NCI-H128 (cell line): ENCODE results near the gene SLC5A10.
"Not testable (repeated sequence)": the region's sequence is repeated elsewhere in the genome, so short reads cannot be mapped to it uniquely, and the experiment has no call there.

Source experiments
- DNase-seq: peaks from one replicate; lab custom pipeline; 2025; ENCODE audit not compliant: unreplicated experiment; lab: John Stamatoyannopoulos, UW

The SLC5A10 gene

GRCh38 chr17:18951941-18952842 lies at the start of gene SLC5A10:
TSS of gene SLC5A10 (plus strand) at chr17:18952165. CDS start at chr17:18952206, 41 bp downstream.
- DNase-seq = no peak

DNA sequence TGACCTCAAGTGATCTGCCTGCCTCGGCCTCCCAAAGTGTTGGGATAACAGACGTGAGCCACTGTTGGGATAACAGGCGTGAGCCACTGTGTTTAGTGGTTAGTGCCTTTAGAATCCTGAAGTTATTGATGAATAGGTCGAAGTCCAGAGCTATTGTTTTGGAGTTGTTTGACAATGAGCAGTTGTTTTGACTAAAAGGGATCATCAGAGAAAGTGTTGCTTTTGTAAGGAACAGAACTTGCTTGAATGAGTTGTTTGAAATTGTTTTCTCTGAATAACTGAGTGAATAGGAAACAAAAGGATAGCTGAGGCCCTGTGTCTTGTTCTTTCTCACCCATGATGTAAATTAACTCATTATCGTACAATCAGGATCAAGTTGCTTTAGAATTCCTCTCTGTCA lies 47.5 kb upstream of the SLC5A10 start:
- DNase-seq = no peak

GRCh38 chr17:18905226-18905625 lies 46.7 kb upstream of the SLC5A10 start:
- no peak for DNase-seq

DNA sequence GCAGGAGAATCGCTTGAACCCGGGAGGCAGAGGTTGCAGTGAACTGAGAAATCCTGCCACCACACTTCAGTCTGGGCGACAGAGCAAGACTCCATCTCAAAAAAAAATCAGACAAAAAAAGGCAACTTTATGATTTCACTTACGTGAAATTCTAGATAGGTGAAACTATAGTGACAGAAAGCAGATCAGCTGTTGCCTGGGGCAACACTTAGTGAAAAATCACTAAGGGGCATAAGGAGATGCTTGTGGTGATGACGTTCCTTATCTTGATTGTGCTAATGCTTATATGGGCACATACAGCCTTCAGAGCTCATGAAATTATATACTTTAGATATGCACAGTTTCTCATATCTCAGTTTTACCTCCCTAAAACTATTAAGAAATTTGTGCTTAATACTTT lies 41.6 kb upstream of the SLC5A10 start:
- DNase-seq = no peak

DNA sequence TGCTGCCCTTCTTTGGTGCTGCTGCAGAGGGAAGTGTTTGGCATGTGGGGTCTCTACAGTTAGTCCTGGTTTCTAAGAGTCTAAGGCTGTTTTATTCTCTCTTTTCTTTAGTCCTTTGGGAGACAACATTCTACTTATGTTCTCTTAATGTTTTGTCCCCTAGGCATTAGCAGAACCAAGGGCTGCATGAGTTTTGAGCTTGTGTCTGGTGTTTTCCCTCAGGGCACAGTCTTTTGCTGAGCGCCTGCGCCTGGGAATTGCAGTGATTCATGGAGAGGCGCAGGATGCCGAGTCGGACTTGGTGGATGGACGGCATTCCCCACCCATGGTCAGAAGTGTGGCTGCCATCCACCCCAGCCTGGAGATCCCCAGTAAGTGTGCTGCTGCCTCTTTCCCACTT lies 41.1 kb upstream of the SLC5A10 start:
- DNase-seq = no peak

DNA sequence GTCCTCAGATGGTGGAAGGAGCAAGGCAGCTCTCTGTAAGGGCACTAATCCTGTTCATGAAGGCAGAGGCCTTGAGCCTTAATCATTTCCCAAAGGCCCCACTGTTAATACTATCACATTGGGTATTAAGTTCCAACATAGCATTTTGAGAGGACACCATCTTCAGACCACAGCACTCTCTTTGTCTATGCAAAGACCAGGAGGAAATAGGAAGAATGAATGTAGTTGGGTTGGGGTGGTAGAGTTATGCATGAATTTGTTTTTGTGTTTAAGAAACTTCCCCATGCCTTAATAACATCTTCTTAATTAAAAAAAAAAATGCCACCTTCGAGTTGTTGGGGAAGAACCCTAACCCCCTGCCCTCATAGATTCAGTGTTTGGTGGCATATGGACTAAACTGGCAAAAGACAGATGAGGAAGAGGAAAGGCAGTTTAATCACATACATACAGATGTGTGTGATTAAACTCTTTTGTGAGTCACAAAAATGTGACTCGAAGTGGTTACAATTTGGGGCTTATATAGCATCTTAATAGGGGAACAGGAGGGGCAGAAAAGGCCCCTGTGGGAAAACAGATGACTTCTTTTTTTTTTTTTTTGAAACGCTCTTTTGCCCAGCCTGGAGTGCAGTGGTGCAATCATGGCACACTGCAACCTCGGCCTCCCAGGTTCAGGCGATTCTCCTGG lies 35.0 kb upstream of the SLC5A10 start:
- DNase-seq = no peak

DNA sequence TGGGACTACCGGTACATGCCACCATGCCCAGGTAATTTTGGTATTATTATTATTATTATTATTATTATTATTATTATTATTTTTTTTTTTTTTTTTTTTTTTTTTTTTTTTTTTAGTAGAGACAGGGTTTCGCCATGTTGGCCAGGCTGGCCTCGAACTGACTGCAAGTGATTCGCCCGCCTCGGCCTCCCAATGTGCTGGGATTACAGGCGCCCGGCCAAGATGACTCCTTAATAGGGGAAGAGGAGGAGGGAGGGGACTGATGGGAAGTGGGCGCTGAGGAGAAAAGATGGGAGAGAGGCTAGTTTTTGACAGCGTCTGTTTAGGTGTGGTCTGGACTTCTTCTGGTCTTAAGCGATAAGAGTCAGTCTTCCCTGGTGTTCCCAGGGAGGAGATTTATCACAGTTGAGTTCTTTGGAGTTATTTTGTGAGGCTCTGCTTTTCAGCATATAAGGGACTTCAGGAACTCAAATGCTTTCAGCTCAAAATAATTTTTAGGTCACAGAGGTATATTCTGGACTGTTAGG lies 34.4 kb upstream of the SLC5A10 start:
- DNase-seq = no peak

GRCh38 chr17:18919963-18920362 lies 32.0 kb upstream of the SLC5A10 start:
- DNase-seq = no peak

GRCh38 chr17:18920911-18921441 lies 31.0 kb upstream of the SLC5A10 start:
- no peak for DNase-seq

DNA sequence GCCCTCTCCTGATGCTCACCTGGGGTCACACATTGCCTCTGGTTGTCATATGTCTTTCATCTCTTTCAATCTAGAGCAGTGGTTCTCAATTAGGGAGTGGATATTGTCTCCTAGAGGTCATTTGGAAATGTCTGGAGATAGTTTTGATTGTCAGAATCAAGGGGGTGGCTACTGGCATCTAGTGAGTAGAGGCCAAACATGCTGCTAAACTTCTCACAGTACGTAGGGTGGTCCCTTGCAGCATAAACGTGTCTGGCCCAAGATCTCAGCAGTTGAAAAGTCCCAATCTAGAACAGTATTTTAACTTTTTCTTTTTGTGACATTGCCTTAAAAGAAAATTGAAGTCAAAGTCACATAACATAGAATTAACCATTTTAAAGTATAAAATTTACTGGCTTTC lies 30.5 kb upstream of the SLC5A10 start:
- DNase-seq = no peak

DNA sequence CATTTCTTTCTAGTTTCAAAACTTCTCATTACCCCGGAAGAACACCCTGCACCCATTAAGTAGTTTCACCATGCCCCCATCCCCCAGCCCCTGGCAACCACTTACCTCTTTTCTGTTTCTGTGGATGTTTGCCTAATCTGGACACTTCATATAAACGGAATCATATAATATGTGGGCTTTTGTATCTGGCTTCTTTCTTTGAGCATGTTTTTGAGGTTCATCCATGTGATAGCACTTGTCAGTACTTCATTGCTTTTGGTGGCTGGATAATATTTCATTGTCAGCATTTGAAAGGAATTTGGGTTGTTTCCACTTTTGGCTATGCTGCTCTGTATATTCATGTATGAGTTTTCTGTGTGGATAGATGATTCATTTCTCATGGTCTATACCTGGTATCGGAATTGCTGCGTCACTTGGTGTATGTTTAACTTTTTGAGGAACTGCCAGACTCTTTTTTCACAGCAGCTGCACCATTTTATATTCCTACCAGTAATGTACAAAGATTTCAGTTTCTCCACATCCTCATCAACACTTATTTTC lies 30.0 kb upstream of the SLC5A10 start:
- no peak for DNase-seq

GRCh38 chr17:18922596-18922995 lies 29.4 kb upstream of the SLC5A10 start:
- not testable (repeated sequence) for DNase-seq

DNA sequence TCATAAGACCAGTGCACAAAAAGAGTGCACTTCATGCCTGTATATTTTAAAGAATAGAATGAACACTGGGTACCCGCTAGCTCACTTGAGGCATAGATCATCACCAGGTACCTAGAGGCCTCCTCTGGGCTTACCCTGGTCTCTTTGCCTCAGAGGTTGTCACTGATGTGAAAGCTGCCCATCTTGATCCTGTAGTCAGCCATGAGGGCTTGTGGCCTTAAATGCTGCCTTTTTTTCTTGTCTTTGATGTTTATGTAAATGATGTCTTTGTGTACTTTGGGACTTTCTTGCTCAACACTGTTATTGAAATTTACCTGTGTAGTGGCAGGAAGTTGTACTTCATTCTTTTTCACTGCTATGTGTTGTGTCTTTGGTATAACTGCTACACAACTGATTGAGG lies 26.8 kb upstream of the SLC5A10 start:
- DNase-seq = no peak

DNA sequence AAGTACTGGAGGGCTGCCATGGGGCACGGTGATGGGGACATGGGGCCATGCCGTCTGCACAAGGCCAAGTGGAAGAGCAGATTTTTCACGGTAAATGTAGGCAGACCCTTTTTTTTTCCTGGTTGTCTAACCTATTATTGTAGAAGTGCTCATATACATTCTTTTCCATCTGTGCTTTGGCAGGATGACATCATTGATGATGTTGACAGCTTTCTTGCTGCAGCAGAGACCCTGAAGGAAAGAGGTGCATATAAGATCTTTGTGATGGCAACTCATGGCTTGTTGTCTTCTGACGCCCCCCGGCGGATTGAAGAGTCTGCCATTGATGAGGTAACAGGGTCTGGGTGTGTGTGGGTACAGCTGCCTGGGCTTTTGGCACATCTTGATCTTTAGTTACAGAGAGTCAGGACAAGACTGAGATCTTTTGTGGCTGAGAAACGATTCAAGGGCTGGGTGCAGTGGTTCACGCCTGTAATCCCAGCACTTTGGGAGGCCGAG lies 23.3 kb upstream of the SLC5A10 start:
- DNase-seq = no peak

DNA sequence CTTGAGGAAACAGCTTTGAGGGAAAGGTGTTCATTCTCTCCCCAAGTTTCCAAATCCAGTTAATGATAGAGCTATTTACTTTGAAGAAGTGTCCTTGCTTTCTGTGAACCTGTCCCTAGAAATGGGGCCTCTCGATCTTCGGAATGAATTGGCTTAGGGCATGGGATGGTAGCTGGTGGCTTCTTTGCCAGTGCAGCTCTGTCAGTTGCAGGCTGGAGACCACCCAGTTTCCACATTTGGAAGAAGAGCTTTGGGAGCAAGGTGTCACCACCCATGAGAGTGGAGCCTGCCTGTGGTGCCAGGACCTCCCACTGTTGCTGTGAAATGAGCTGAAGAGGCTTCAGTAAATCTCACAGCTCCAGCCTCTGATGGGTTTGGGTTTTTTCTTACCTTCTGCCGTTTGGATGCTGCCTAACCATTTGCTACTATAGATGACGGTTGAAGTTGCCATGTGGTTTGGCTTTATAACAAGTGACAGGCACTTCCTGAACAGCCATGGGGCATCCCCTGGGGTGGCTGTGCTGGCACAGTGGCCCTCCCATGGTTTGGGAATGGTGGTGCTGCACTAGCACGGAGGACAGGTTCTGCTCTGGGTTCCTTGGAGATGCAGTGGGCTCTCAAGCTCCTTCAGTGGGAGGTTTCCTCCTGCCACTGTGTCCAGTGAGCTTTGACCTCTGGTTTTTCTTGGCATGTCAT lies 19.5 kb upstream of the SLC5A10 start:
- no peak for DNase-seq

DNA sequence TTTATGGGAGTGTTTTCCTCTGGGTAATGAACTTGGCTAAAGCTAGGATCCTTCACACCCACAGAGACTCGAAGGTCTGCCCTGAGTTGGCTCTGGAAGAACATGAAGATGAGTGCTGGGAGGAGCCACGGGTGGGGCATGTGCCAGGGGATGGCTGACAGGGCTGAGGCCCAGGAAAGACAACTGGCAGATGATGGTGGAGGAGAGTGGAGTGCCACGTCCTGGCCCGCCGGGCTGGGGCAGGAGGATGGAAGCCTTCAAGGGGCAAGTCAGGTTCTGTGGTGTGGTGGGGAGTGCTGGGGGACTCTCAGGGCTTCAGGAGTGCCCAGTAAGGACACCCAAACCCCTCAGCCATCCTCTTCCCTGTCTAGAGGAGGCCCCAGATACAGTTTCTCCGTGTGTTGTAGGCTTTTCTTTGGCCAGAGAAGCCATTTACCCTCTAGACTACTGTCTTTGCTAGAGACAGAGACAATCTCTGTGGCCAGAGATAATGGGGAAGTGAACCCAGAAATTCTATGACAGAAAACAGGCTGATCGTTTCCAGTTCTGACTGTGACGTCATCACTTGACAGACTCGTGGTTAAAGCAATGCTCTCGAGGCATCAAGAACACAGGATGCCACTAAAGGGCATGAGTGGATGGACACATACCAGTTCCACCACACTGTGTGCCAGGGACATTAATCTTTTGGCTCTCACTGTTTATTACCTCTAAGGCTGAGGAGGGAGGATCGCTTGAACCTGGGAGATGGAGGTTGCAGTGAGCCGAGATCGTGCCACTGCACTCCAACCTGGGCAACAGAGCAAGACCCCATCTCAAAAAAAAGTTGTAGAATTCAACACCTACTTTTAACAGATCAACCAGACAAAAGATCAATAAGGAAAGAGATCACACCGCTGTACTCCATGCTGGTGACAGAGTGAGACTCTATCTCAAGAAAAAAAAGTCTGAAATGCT lies 18.6 kb upstream of the SLC5A10 start:
- DNase-seq = no peak

DNA sequence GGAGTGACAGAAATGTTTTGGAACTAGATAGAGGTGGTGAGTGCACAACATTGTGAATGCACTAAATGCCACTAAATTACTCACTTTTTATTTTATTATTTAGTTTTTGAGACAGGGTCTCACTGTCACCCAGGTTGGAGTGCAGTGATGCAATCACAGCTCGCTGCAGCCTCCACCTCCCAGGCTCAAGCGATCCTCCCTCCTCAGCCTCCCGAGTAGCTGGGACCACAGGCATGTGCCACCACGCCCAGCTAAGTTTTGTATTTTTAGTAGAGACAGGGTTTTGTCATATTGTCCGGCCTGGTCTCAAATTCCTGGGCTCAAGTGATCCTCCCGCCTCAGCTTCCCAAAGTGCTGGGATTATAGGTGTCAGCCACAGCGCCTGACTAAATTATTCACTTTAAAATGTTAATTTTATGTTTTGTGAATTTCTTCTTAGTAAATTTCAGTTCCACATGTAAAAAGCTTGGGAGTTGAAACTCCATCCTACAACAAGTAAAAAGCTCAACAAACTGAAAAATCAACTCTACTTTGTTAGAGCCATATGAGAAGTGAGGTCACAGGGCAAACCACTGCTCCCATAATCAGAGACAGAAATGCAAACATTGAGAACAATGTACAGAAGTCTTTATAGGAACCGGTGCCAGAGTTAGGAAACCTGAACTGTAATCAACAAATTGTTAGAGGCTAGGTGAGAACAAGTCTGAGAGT lies 13.8 kb upstream of the SLC5A10 start:
- no peak for DNase-seq

DNA sequence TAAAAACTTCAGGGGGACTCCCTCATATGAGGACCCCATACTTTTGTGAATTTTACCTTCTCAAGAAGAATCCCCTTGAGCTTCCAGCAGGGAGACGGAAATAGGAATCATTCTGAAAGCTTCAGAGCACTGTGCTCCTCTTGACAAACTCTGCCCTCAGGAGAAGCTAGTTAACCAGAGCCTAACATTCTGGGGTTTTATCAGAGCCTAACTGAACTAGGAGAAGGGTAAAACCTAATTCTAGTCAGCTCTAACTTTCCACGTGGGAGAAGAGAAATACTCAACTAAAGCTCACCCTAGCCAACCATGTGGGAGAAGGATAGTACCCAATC lies 13.3 kb upstream of the SLC5A10 start:
- DNase-seq = no peak

DNA sequence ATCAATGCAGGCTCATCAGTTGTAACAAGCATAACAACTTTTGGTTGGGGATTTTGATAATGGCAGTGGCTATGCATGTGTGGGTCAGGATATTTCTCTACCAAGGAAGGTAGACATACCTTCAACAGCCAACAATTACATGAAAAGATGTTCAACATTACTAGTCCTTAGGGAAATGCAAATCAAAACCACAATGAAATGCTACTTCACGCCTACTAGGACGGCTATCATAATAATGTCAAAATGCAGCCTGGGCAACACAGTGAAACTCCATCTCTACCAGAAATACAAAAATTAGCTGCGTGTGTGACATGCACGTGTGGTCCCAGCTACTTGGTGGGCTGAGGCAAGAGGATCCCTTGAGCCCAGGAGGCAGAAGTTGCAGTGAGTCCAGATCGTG lies 7.3 kb upstream of the SLC5A10 start:
- DNase-seq = no peak
